Lower leg skin (tissue), 4 donors: ENCODE data around the gene DPH6. TPM values are rescaled to one million over a fixed set of nuclear protein-coding genes. Genes with fewer than 3 reads are reported as not detected.

ENCODE experiments used
- DNase-seq, 2 donors: peaks; one replicate each; pipeline ENCODE4 v3.0.0-alpha.2; 2019; ENCODE audit warnings: low spot score in 2 of 2
- H3K4me3 ChIP-seq: fragments of 200-600 bp; sonication (generic); 2 replicates; pipeline ENCODE4 v1.5.1; 2017; ENCODE audit warnings: mild to moderate bottlenecking, low read depth; ENCODE audit not compliant: poor library complexity, severe bottlenecking
- CTCF ChIP-seq, 3 donors: fragments of 450-650 bp; IDR thresholded peaks; one replicate each; pipeline ENCODE4 v1.5.1; 2016; ENCODE audit warnings: antibody characterized with exemption in 3 of 3, mild to moderate bottlenecking in 3 of 3, moderate library complexity in 2 of 3
- POLR2A ChIP-seq, 2 donors: fragments of 450-650 bp; IDR thresholded peaks; one replicate each; pipeline ENCODE4 v1.6.1; 2016 to 2017; ENCODE audit warnings: antibody characterized with exemption in 2 of 2, mild to moderate bottlenecking in 1 of 2, moderate library complexity in 1 of 2
- WGBS, 2 donors: methylation state at CpG; one replicate each; pipeline ENCODE4 v1.1.5; 2018; 5-methylcytosine and 5-hydroxymethylcytosine counted together
- intact Hi-C: fragments of 100-400 bp; cut with DNase I; formaldehyde crosslinking; loops from one replicate; pipeline ENCODE4 v1.15.0; 2023; ENCODE audit warnings: low total_unique reads
- total RNA-seq, 4 donors: library from RNA; depleted of rRNA; stranded (reverse); fragments of >200 nt; gene quantifications; one replicate each; pipeline ENCODE4 v1.1.0, GENCODE V29; 2016

Gene DPH6
- total RNA-seq, 4 donors from 2014 or later = 8.1 to 26.4 (median 18.8) TPM

- TF ChIP-seq CTCF (IDR thresholded peaks at IDR 0.05) (no peak), POLR2A (IDR thresholded peaks at IDR 0.05) (no peak)
- intact Hi-C loops = no loop called here
- no peak overlapping the region for H3K4me3 ChIP-seq
- no peak for DNase-seq
Observed at GRCh38 chr15:35471024-35471423, 74.9 kb downstream of the DPH6 start.

- TF ChIP-seq POLR2A (IDR thresholded peaks at IDR 0.05) = no peak
- no peak for TF ChIP-seq CTCF (IDR thresholded peaks at IDR 0.05)
- no peak for DNase-seq
- no peak overlapping the region for H3K4me3 ChIP-seq
- 94 to 96% methylated on average over 7 of the region's 7 CpGs for WGBS, 2 donors
- intact Hi-C loops = no loop called here
Observed at GRCh38 chr15:35470441-35470840, 75.5 kb downstream of the DPH6 start.

GRCh38 chr15:35466476-35466875 lies 79.5 kb downstream of the DPH6 start:
- TF ChIP-seq POLR2A (IDR thresholded peaks at IDR 0.05) (no peak), CTCF (IDR thresholded peaks at IDR 0.05) (no peak)
- WGBS, 2 donors = 48 to 49% methylated on average over 2 of the region's 2 CpGs
- no peak for DNase-seq
- intact Hi-C loops = no loop called here
- H3K4me3 ChIP-seq = no peak overlapping the region

GRCh38 chr15:35465783-35466182 lies 80.2 kb downstream of the DPH6 start:
- TF ChIP-seq POLR2A (IDR thresholded peaks at IDR 0.05) (no peak), CTCF (IDR thresholded peaks at IDR 0.05) (no peak)
- intact Hi-C loops = no loop called here
- no peak overlapping the region for H3K4me3 ChIP-seq
- no peak for DNase-seq

- TF ChIP-seq CTCF (IDR thresholded peaks at IDR 0.05) = no peak
- no peak for TF ChIP-seq POLR2A (IDR thresholded peaks at IDR 0.05)
- no peak overlapping the region for H3K4me3 ChIP-seq
- intact Hi-C loops = no loop called here
- no peak for DNase-seq
- 68 to 71% methylated on average over 4 of the region's 4 CpGs for WGBS, 2 donors
Observed at GRCh38 chr15:35460616-35461015, 85.3 kb downstream of the DPH6 start.

GRCh38 chr15:35458176-35458856 lies 87.6 kb downstream of the DPH6 start:
- 95 to 97% methylated on average over 7 of the region's 7 CpGs for WGBS, 2 donors
- DNase-seq = no peak
- intact Hi-C loops = no loop called here
- TF ChIP-seq CTCF (IDR thresholded peaks at IDR 0.05) (no peak), POLR2A (IDR thresholded peaks at IDR 0.05) (no peak)
- no peak overlapping the region for H3K4me3 ChIP-seq
